Stimulated activated CD4-positive, alpha-beta T cell treated with anti-CD3 and anti-CD28 coated beads, TNF-alpha, amount 100 ng/mL, for 4 hours (primary cell): ENCODE measurements around the gene RNF43.

Source experiments
- DNase-seq, 3 experiments: peaks; one replicate each; pipeline ENCODE4 v3.0.0-alpha.2; 2020; ENCODE audit warnings: low read depth in 3 of 3

RNF43 gene

DNA sequence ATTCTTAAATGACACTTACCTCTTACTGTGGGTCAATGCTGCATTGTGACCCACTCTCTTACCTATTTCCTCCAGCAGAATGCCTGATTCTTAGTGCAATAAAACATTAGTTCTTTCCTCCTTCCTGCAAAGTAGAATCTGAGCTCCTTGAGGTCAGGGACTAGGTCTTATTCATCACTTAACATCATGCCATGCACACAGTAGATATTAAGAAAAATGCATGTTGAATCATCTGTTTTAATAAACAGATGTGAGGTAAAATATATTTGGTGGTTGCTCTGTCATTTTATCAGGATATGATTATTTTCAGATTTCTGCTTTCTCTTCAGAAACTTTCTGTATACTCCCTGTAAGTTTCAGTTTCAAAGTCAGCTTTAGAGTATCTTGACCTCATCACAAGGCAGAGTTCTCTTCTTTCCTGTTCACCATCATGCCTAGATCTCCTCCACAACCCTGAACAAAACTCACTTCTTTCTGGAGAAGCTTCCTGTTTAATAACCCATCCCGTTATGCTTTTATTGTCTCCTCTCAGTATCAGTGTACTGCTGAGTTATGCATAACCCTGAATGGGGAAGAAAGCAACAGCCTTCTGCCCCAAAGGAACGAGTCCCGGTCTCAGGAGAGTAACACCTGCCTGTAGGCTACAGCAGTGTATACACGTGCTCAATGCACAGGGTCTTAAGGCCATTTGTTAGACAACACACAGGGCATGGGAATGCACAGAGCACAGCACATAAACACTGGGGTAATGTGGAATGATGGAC is 35.0 kb downstream of the RNF43 start:
- DNase-seq: no peak

DNA sequence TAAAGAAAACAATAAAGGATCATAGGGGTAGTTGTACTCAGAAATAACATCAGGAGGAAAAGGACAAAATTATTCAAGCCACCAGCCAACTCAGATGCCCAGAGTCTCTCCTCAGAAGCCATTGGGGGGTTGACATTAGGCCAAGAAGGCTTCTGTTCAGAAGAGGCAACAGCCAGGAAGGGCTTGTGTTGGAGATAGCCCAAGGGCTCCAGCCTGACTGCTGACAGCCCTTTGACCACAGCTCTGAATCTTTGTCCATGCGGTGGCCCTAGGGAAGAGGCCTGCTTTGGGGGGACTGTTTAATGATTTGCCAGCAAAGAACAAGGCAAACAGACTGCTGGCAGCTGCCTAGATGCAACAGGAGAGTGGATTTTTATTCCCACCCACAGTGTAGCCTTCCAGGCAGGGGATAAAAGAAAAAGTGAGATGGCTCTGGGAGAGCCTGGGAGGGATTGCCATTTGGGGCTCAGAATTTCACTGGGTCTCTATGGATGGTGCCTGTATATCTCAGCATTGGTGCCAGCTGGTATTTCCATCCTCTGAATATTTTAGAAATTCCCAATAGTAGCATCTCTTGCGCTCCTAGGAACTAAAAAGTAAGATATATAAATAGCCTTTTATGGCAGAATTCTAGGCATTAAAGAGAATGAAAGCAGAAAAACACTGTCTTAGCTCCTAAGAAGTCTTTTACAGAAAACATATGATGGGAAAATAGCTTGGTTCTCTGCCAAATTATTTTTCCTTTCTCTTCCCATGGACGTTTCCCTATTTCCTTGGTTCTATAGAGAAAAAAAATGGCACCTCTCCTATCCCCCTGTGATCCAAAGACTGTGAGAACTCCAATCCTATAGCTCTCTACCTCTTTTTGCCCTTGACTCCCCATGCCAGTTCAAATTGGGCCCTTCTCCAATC is 36.0 kb downstream of the RNF43 start:
- no peak for DNase-seq

GRCh38 chr17:58380207-58381123 is 36.9 kb downstream of the RNF43 start:
- DNase-seq: no peak

DNA sequence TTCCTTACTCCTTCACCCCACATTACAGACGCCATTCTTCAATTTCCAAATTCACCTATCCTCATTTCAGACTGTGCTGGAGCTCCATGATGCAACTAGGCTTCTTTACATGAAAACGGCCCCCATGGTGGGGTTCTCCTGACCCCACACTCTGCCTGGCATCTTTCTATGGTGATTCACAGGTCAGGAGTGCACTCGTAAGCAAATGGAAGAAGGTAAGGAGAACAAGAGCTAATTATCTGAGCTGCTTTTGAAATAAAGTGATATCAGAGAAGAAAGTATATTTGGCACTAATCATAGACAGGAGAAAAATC is 37.9 kb downstream of the RNF43 start:
- no peak for DNase-seq

DNA sequence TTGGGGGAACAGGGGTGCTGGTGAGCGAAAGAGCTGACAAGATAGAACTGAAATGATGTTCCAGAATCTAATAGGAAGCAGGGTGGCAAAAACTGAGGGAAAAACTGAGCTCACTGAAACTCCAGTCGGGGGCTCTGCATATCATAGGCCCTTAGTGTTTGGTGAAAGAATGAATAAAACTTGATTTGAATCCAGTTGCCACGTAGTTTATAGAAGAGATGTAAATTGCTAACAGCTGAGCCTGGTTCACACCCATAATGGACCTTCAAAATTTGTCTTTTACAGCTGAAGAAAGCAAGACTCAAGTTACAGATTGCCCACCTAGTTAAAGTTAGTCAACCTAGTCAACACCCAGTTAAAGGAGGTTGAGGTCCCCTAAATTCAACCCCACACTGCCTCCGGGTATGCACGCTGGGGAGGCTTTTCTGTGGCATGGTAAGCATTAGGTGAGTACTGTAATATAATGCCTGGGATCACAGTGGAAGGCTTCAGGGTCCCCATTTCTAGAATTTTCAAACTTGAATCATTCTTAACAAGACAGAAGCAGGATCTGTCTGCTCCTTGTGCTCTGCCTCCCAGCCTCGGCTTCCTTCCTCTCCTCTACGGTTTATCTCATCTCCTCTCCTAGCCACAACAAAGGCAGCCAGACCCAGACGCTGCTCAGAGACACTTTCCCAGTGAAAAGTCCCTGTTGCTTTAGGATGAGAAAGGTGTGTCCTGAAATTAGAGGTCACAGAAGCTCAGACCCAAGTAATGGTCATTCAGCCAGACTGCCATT is 38.4 kb downstream of the RNF43 start:
- DNase-seq: no peak

- DNase-seq: no peak
Measured at GRCh38 chr17:58377661-58378060, 39.7 kb downstream of the RNF43 start.

GRCh38 chr17:58377093-58377601 is 40.2 kb downstream of the RNF43 start:
- DNase-seq: no peak

DNA sequence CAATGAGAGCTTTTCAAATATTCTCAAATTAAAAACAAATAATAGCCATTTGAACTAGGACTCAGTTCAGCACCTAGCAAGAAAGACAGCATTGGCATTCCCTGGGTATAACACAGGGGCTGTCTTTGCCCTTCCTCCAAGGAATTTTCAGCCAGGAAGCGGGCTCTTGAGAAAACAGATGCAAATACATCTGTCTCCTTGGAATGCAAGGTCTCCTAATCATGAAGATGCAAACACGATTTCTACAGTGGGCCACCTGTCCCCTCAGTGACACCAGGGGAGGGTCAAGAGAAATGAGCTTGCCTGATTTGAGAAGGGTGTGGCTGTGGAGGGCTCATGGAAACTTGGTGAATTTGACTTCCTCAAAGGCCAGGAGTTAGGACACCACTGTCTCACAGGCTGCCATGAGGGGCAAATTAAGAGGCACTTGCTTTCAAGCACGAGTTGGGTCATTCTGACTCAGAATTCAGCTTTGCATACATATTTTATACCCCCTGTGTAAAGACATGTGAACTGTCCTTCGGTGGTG is 40.8 kb downstream of the RNF43 start:
- no peak for DNase-seq

DNA sequence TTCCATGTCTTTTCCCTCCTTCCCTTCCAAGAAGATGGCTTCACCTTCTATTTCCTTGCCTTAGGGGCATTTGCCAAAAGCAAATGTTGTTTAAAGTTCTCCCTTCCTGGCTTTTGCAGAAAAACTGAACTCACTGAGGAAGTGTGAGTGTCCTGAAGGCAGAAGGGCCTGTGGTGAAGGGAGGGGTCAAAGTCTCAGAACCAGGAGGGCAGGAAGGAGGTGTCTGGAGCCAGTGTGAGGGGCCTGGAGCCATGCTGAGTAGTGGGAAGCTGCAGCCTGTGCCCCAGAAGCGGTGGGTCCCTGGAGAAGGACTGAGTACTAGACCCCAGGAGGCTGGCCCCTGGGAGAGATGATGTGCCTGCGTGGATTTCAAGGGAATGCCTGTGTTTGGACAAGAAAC is 41.5 kb downstream of the RNF43 start:
- DNase-seq: no peak

DNA sequence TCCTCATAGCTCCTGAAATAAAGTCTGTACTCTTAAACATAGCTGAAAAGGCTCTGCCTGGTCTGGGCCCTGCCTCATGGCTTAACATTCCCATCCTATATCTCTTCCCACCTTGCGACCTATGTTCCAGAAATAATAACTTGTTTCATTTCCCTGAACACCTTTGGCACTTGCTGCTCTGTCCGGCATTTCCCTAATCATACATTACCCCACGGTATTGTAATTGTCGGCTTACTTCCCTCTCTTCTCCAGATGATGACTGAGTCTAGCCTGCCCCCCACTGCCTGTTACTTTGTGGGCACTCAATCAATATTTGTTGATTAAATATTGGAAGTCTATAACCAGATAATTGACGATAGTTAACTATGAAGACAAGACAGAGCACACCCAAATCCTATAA is 42.1 kb downstream of the RNF43 start:
- DNase-seq: no peak

- DNase-seq: no peak
Measured at GRCh38 chr17:58373923-58374322, 43.4 kb downstream of the RNF43 start.

- DNase-seq: no peak
Measured at GRCh38 chr17:58373003-58373402, 44.3 kb downstream of the RNF43 start.

GRCh38 chr17:58371300-58371950 is 45.9 kb downstream of the RNF43 start:
- no peak for DNase-seq

GRCh38 chr17:58370716-58371115 is 46.6 kb downstream of the RNF43 start:
- no peak for DNase-seq

- no peak for DNase-seq
Measured at GRCh38 chr17:58370309-58370708, 47.0 kb downstream of the RNF43 start.

GRCh38 chr17:58369214-58370031 is 47.9 kb downstream of the RNF43 start:
- DNase-seq: no peak

GRCh38 chr17:58368860-58369213 is 48.5 kb downstream of the RNF43 start:
- no peak for DNase-seq
